GM19043 (cell line): ENCODE results near the gene NRG3.

Source experiments
- ATAC-seq: cut with Tn5 transposase; IDR thresholded peaks from one replicate; pipeline ENCODE4 v1.9.1; 2021; ENCODE audit warnings: low read depth; ENCODE audit not compliant: unreplicated experiment

Gene NRG3

GRCh38 chr10:81874875-81875466 lies at the start of gene NRG3:
NRG3 (plus strand) TSS chr10:81875194.
- no peak for ATAC-seq

DNA sequence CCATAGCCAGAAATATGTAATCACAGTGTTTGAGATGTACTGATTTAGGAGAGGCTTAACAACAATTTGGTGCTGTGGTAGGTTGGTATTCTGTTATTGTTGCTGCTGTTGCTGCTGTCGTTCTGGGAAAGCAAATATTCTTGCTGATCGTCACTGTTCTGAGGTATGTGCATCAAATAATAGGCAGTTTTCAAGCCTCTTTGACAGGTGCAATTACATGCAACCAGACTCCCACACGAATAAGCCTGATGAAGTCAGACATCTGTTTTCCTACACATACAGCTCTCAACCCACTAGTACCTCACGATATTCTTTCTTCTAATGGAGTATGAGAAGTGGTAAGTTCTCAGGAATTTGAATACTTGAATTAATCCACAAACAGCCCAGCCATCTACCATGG lies 46.7 kb upstream of the NRG3 start:
- ATAC-seq = no peak

DNA sequence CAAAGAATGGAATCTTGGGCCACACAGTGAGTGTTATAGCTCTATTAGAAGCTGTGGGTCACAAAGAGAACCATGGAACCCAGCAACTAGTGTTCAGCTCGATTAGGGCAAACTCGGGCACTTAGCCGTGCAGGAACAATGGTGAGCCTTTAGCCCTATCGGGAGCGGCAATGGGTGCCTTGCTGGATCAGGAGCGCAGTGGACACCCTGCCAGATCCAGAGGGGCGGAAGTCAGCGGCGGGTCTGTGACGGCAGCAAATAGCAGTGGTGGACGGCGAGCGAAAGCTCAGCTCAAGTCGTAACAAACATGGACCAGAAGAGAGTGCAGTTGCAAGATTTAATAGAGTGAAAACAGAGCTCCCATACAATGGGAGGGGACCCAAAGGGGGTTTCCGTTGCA lies 43.9 kb upstream of the NRG3 start:
- ATAC-seq = no peak

DNA sequence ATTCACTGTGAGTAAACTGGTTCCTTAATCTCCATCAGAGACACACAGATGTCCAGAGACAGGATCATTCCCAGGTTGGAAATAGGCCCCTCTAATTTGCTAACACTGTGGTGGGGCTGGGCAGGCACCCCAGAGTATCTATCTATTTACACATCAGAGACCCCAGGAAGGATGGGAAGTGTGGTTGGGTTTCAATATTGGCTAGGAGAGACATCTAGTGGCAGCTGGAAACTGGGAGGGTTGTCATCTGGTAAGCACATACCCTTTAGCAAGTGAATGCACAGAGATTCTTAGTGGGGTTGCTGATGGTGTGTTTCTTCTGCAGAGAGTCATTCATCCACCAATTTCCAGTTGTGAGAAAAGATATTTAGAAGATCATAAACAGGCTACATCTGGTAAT lies 36.0 kb upstream of the NRG3 start:
- ATAC-seq = no peak

DNA sequence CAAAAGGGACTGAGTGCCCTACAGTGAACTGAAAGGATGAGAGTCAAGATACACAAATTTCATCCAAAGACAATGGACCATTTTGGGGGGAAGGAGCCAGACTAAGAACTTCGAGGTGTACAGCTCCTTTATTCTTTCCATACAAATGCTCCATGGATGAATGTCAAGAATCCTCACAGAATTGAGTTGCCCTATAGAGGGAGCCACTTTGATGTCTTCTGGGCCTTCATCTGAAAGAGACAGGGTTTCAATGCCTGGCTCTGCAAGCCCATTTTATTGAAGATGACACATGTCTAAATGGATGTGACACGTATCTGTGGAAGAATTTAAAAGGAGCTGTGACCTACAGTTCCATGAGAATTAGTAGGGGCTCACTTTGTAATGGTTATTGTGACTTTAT lies 32.0 kb upstream of the NRG3 start:
- ATAC-seq = no peak

DNA sequence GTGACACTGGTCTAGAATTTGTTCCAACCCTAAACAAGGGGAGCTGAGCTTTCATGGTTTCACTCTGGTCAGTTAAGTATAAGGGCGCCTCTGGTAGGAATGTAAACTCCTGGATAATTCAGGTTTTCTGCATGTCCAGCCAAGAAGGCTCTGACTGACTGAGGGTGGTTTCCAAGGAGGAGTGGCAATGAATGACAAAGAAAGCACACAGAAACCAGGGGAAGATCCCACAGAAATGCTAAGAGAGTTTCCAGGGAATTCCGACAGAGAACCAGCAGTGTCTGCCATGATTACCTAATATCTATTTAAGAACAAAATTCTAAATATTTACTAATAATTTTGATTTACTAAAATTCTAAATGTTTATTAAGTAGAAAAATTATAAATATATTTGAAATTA lies 27.3 kb upstream of the NRG3 start:
- ATAC-seq = no peak

- ATAC-seq = no peak
Observed at GRCh38 chr10:81848514-81848913, 26.5 kb upstream of the NRG3 start.

GRCh38 chr10:81848931-81849330 lies 26.1 kb upstream of the NRG3 start:
- ATAC-seq = no peak

DNA sequence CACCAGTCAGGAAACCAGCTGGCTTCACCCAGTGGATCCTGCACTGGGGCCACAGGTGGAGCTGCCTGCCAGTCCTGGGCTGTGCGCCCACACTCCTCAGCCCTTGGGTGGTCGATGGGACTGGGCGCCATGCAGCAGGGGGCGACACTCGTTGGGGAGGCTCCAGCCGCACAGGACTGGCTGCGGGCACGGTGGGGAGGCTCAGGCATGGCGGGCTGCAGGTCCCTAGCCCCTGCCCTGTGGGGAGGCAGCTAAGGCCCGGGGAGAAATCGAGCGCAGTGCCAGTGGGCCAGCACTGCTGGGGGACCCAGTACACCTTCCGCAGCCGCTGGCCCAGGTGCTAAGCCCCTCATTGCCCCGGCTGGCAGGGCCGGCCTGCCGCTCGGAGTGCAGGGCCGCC lies 12.4 kb upstream of the NRG3 start:
- ATAC-seq = no peak

DNA sequence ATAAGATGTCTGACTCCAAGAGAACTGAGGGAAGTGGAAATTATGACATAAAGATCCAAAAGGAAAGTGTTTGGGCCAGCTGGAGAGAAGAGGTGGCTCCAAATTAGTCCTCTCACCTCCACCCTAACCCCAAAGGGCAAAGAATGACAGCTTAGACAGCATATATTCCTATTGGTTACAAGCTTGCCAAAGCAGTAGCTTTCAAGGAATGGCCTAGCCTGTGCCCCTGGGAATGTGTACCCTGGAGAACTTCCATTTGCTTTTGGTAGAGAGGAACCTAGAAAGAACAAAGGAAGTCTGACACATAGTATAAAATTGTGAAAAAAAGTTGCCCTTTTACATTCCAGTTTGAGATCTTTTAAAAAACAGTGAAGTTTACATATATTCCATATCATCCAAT lies 11.2 kb upstream of the NRG3 start:
- ATAC-seq = no peak

GRCh38 chr10:81865581-81865980 lies 9.4 kb upstream of the NRG3 start:
- no peak for ATAC-seq

- peak; percentile 99 for ATAC-seq
Observed at GRCh38 chr10:81866753-81867152, 8.2 kb upstream of the NRG3 start.

- ATAC-seq = no peak
Observed at GRCh38 chr10:81870472-81870871, 4.5 kb upstream of the NRG3 start.

DNA sequence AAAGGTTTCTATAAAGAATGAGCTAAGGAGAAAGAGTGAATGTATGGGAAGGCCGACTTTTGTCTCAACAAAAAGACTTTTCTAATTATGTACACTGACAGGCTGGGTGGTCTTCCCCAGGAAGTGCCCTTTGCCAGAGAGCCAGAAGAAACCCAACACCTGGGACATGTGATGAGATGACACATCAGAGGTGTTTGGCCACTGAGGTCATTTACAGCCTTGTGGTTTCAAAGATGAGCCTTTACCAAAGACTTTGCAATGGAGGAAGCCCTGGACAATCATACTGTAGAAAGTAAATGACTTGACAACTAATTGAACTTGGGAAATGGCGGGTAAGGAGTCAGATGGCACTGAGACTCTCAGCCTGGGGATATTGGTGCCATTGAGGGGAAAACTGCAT lies 3.4 kb upstream of the NRG3 start:
- no peak for ATAC-seq

DNA sequence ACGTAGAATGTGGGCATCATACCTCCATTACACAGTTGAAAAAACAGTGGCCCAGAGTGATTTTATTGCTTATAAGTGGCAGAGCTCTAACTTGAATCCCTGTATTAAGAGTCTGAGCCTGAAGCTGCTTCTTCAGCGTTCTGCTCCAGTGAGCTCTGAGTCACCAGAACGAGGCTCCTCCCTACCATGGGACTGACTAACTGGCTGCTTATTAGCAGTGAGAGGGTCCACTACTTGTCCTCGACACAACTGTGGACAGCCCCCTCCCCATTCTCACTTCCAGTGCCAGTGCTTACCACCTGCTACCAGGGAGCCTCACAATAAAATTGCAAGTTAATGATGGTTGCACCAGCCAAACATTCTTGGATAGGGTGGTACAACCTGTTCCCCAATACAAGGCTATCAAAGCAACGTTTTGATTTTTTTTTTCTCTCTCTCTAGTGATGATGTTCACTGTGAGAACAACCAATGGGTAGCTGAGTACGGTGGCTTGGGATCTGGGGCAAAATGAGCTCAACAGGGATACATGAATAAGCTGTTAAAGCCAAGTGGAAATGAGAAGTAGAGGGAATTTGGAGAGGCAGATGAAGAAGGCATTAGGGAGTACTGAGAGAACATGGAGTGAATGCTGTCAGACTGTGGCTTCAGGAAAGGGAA lies 2.7 kb upstream of the NRG3 start:
- no peak for ATAC-seq

- no peak for ATAC-seq
Observed at GRCh38 chr10:81873231-81873931, 1.6 kb upstream of the NRG3 start.

DNA sequence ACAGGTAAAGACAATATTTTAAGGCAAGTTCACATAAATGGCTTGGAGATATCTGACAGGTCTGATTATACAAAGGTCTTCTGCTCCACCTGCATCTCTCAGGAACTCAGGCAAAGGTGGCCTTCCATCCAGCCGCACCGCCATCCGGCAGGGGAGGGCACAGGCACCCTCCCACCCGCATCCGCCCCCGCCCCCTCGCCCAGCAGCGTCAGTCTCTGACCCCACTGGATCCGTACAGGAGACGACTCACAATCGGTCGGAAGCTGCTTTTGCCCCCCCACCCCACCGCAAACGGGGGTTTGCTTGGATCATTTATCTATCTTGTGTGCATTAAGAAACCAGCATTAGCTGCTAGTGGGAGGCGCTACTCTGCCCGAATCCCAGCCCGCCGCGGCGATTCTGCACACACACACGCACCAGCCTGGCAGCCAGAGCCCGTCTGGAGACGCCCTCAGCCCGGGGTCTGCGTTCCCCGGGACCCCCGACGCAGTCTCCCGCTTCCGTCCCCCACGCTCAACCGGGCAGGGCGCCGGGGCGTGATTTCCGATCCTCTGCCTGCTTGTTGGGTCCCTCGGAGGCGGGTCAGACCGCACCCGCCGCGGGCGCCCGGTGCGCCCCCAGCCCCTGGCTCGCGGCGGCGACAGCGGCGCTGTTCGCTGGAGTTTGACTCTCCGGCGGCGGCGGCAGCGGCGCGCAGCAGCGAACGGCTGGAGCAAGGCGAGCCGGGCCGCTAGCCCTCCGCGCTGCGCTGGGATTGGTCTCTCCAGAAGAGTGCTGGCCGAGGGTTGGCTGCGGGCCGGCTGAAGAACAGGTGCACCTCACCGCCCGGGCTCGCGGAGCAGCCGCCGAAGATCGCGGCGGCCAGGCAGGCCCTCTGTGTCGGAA lies 820 bp upstream of the NRG3 start:
- no peak for ATAC-seq

DNA sequence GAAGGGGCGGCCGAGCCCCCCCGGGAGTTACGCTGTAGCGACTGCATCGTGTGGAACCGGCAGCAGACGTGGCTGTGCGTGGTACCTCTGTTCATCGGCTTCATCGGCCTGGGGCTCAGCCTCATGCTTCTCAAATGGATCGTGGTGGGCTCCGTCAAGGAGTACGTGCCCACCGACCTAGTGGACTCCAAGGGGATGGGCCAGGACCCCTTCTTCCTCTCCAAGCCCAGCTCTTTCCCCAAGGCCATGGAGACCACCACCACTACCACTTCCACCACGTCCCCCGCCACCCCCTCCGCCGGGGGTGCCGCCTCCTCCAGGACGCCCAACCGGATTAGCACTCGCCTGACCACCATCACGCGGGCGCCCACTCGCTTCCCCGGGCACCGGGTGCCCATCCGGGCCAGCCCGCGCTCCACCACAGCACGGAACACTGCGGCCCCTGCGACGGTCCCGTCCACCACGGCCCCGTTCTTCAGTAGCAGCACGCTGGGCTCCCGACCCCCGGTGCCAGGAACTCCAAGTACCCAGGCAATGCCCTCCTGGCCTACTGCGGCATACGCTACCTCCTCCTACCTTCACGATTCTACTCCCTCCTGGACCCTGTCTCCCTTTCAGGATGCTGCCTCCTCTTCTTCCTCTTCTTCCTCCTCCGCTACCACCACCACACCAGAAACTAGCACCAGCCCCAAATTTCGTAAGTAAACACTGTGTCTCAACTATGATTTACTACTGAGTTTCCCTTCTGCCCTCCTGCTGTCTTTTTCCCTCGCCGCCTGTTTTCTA lies 666 bp downstream of the NRG3 start:
- no peak for ATAC-seq

- no peak for ATAC-seq
Observed at GRCh38 chr10:81876253-81877077, 1.5 kb downstream of the NRG3 start.

DNA sequence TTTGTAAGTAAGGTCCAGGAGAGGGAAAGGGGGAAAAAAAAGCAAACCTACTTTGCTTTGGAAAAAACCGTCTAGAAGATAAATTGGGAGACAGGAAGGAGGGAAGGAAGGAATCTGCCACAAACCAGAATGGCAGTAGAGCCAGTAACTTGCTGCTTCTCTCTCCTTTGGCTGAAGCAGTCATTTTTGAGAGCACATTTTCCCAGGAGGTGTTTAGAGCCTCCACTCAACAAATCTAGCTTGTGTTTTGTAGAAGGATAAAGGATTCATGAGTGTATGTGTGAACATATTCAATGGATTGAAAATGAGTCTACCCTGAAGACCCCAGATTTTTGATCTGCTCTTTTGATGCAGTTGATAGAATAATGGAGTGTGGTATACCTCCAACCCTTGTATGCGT lies 2.6 kb downstream of the NRG3 start:
- no peak for ATAC-seq
